Right lobe of liver (tissue), 4 donors: ENCODE data around the gene ANKLE1.

Experiments used
- CTCF ChIP-seq, 4 donors: fragments of 200-600 bp in 3 of 4; fragments of 450-650 bp in 1 of 4; IDR thresholded peaks; one replicate each; pipeline versions ENCODE4 v1.5.1 to v1.8.0; 2016 to 2022; ENCODE audit warnings: antibody characterized with exemption in 4 of 4, mild to moderate bottlenecking in 2 of 4
- POLR2A ChIP-seq: fragments of 450-650 bp; IDR thresholded peaks from one replicate; pipeline ENCODE4 v1.6.1; 2017; ENCODE audit warnings: antibody characterized with exemption, mild to moderate bottlenecking
- donor health status: DM: no; HTN: no; CAD: no.
- donor health status: DM: no; HTN: no; CAD: no.
- donor health status: DM: no; HTN: yes; CAD: no.

- no peak for TF ChIP-seq CTCF (IDR thresholded peaks at IDR 0.05)
- no peak for TF ChIP-seq POLR2A
Observed at GRCh38 chr19:17327068-17327653, 45.5 kb downstream of the ANKLE1 start.
